Esophagus muscularis mucosa (tissue), 4 donors: Measurements from ENCODE around the gene SLC7A14. TPM values are rescaled to one million over a fixed set of nuclear protein-coding genes. Genes with fewer than 3 reads are reported as not detected.

Experiments used
- DNase-seq: peaks from one replicate; pipeline ENCODE4 v3.0.0-alpha.2; 2017; ENCODE audit errors: extremely low spot score
- H3K27ac ChIP-seq, 4 donors: fragments of 200-600 bp; sonication (generic); replicated peaks in 1 of 4; 1 replicate in 3 of 4; 2 replicates in 1 of 4; pipeline ENCODE4 v1.5.1; 2016 to 2019; ENCODE audit warnings: mild to moderate bottlenecking in 1 of 4
- H3K27me3 ChIP-seq, 4 donors: fragments of 200-600 bp; sonication (generic); one replicate each; pipeline versions ENCODE4 v1.5.1 to v1.6.0; 2016 to 2019
- H3K36me3 ChIP-seq, 4 donors: fragments of 200-600 bp; sonication (generic); one replicate each; pipeline ENCODE4 v1.5.1; 2016 to 2019
- H3K4me1 ChIP-seq, 4 donors: fragments of 200-600 bp; sonication (generic); one replicate each; pipeline ENCODE4 v1.5.1; 2016 to 2019
- H3K4me3 ChIP-seq, 4 donors: fragments of 200-600 bp; sonication (generic); 1 replicate in 2 of 4; 2 replicates in 2 of 4; pipeline ENCODE4 v1.5.1; 2016 to 2019; ENCODE audit warnings: mild to moderate bottlenecking in 4 of 4, moderate library complexity in 1 of 4
- H3K9me3 ChIP-seq, 4 donors: fragments of 200-600 bp; sonication (generic); 1 replicate in 3 of 4; 2 replicates in 1 of 4; pipeline ENCODE4 v1.5.1; 2016 to 2019
- EP300 ChIP-seq: sonication (generic); formaldehyde crosslinking; IDR thresholded peaks from one replicate; pipeline ENCODE4 v1.6.1; 2017; ENCODE audit warnings: antibody characterized with exemption
- POLR2A ChIP-seq: fragments of 450-650 bp; IDR thresholded peaks from one replicate; pipeline ENCODE4 v1.6.1; 2017; ENCODE audit warnings: antibody characterized with exemption, moderate library complexity, mild to moderate bottlenecking, low read depth
- POLR2AphosphoS5 ChIP-seq, 2 donors: sonication (generic); formaldehyde crosslinking; IDR thresholded peaks; one replicate each; pipeline ENCODE4 v1.6.1; 2017; ENCODE audit warnings: antibody characterized with exemption in 2 of 2
- whole genome bisulfite sequencing: methylation state at CpG from one replicate; pipeline ENCODE4 v1.1.5; 2018; 5-methylcytosine and 5-hydroxymethylcytosine counted together
- intact Hi-C: fragments of 100-400 bp; cut with DNase I; formaldehyde crosslinking; loops from one replicate; pipeline ENCODE4 v1.15.1; 2023
- total RNA-seq, 4 donors: library from RNA; depleted of rRNA; stranded (reverse); fragments of >200 nt; gene quantifications; one replicate each; pipeline versions ENCODE4 v1.1.0 to v1.2.1, GENCODE V29; 2016
- TF ChIP-seq, protein P1 (sequence below), 3 experiments: fragments of 200-600 bp in 2 of 3; fragments of 450-650 bp in 1 of 3; sonication (generic) in 2 of 3; IDR thresholded peaks; one replicate each; pipeline ENCODE4 v1.5.1; 2017 to 2019; ENCODE audit warnings: antibody characterized with exemption in 3 of 3, mild to moderate bottlenecking in 2 of 3, moderate library complexity in 1 of 3

Gene SLC7A14
- total RNA-seq, 4 donors from 2014 or later: 0.42 to 1.3 (median 0.58) TPM

- 49% methylated on average over 4 of the region's 4 CpGs for WGBS
- Histone ChIP-seq H3K4me1 (no peaks in the 10 kb centered on the region), H3K27ac (no peak overlapping the region), H3K9me3 (no peaks in the 10 kb centered on the region), H3K36me3 (no peaks in the 10 kb centered on the region), H3K27me3 (no peaks in the 10 kb centered on the region), H3K4me3 (no peak overlapping the region)
- intact Hi-C loops: no loop called here
- TF ChIP-seq, protein P1, sequence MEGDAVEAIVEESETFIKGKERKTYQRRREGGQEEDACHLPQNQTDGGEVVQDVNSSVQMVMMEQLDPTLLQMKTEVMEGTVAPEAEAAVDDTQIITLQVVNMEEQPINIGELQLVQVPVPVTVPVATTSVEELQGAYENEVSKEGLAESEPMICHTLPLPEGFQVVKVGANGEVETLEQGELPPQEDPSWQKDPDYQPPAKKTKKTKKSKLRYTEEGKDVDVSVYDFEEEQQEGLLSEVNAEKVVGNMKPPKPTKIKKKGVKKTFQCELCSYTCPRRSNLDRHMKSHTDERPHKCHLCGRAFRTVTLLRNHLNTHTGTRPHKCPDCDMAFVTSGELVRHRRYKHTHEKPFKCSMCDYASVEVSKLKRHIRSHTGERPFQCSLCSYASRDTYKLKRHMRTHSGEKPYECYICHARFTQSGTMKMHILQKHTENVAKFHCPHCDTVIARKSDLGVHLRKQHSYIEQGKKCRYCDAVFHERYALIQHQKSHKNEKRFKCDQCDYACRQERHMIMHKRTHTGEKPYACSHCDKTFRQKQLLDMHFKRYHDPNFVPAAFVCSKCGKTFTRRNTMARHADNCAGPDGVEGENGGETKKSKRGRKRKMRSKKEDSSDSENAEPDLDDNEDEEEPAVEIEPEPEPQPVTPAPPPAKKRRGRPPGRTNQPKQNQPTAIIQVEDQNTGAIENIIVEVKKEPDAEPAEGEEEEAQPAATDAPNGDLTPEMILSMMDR (IDR thresholded peaks at IDR 0.05): no peak
- TF ChIP-seq POLR2AphosphoS5 (IDR thresholded peaks at IDR 0.05): no peak
- TF ChIP-seq EP300: no peak
- TF ChIP-seq POLR2A: no peak
- DNase-seq: no peak
Measured at GRCh38 chr3:170600005-170600624, 14.2 kb upstream of the SLC7A14 start.

- no peak for DNase-seq
- H3K36me3 ChIP-seq: no peaks in the 10 kb centered on the region
- intact Hi-C loops: no loop called here
- H3K27ac ChIP-seq: no peak overlapping the region
- no peaks in the 10 kb centered on the region for H3K9me3 ChIP-seq
- TF ChIP-seq EP300 (no peak), POLR2AphosphoS5 (IDR thresholded peaks at IDR 0.05) (no peak), POLR2A (no peak)
- TF ChIP-seq, protein P1 (IDR thresholded peaks at IDR 0.05): no peak
- no peaks in the 10 kb centered on the region for H3K4me1 ChIP-seq
- 88% methylated on average over 1 of the region's 1 CpG for WGBS
- no peak overlapping the region for H3K4me3 ChIP-seq
- no peaks in the 10 kb centered on the region for H3K27me3 ChIP-seq
Measured at GRCh38 chr3:170599091-170599490, 13.2 kb upstream of the SLC7A14 start.

DNA sequence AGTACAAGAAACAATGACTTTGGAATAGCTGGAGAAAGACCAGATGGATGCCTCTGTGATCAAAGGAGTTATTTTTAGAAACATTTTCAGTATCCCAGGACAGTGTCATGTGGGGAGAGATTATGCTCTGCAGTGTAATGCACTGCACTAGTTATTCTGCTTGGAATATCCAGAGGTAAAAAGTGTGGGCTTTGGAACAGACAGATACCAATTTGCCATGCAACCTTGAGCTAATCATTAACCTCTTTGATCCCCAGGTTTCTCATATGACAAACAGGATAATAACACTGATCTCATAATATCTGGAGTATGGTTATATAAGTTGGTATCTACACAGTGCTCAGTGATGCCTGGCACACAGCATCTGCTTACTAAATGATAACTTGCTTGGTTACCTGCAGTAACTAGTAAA, 12.2 kb upstream of the SLC7A14 start:
- intact Hi-C loops: no loop called here
- H3K27me3 ChIP-seq: no peaks in the 10 kb centered on the region
- no peak overlapping the region for H3K27ac ChIP-seq
- H3K4me3 ChIP-seq: no peak overlapping the region
- no peaks in the 10 kb centered on the region for H3K9me3 ChIP-seq
- no peaks in the 10 kb centered on the region for H3K36me3 ChIP-seq
- H3K4me1 ChIP-seq: no peaks in the 10 kb centered on the region
- no peak for DNase-seq
- TF ChIP-seq, protein P1 (IDR thresholded peaks at IDR 0.05): no peak
- TF ChIP-seq POLR2A (no peak), EP300 (no peak), POLR2AphosphoS5 (IDR thresholded peaks at IDR 0.05) (no peak)

DNA sequence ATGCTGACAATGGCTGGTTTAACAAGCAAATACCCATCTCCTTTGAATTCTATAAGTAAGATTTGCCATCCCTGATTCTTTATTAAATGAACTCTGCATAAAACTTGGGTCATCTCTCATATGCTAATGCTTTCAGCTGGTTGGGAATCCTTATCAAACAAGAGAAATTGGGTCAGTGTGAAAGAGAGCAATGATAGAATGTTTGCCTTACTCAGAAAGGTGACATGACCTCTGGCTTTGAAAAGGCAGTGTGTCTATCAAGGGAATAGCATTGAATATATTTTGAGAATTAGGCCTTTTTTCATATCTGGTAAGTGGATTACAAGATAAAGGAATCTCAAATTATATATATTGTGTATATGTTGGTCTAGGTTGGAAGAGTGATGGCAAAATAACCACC, 8.7 kb upstream of the SLC7A14 start:
- intact Hi-C loops: no loop called here
- H3K4me1 ChIP-seq: no peaks in the 10 kb centered on the region
- no peak for DNase-seq
- no peaks in the 10 kb centered on the region for H3K9me3 ChIP-seq
- no peak overlapping the region for H3K4me3 ChIP-seq
- H3K27ac ChIP-seq: no peak overlapping the region
- H3K27me3 ChIP-seq: no peaks in the 10 kb centered on the region
- TF ChIP-seq POLR2A (no peak), EP300 (no peak), POLR2AphosphoS5 (IDR thresholded peaks at IDR 0.05) (no peak)
- TF ChIP-seq, protein P1 (IDR thresholded peaks at IDR 0.05): no peak
- H3K36me3 ChIP-seq: no peaks in the 10 kb centered on the region

GRCh38 chr3:170593634-170594033, 7.8 kb upstream of the SLC7A14 start:
- Histone ChIP-seq H3K27ac (no peak overlapping the region), H3K27me3 (peaks cover 0 to 7% (median 0%) of the 10 kb centered on the region in 4 donors), H3K36me3 (no peaks in the 10 kb centered on the region), H3K9me3 (no peaks in the 10 kb centered on the region), H3K4me1 (no peaks in the 10 kb centered on the region), H3K4me3 (no peak overlapping the region)
- no peak for TF ChIP-seq EP300
- no peak for TF ChIP-seq POLR2AphosphoS5 (IDR thresholded peaks at IDR 0.05)
- TF ChIP-seq, protein P1 (IDR thresholded peaks at IDR 0.05): no peak
- no peak for TF ChIP-seq POLR2A
- intact Hi-C loops: no loop called here
- no peak for DNase-seq
- WGBS: 100% methylated on average over 1 of the region's 1 CpG
